Coronary artery (tissue), 2 donors: ENCODE data around the gene TACC2.

Experiments used
- DNase-seq: peaks from one replicate; pipeline ENCODE4 v3.0.0-alpha.2; 2017; ENCODE audit warnings: low spot score
- H3K27ac ChIP-seq, 2 donors: fragments of 200-600 bp; sonication (generic); one replicate each; pipeline ENCODE4 v1.5.1; 2016 to 2019
- H3K4me3 ChIP-seq: fragments of 200-600 bp; sonication (generic); 2 replicates; pipeline ENCODE4 v1.5.1; 2016; ENCODE audit warnings: mild to moderate bottlenecking, moderate library complexity
- TF ChIP-seq, protein P1 (sequence below): fragments of 200-600 bp; sonication (generic); IDR thresholded peaks from one replicate; pipeline ENCODE4 v1.5.1; 2019; ENCODE audit warnings: antibody characterized with exemption

The TACC2 gene, protein sequence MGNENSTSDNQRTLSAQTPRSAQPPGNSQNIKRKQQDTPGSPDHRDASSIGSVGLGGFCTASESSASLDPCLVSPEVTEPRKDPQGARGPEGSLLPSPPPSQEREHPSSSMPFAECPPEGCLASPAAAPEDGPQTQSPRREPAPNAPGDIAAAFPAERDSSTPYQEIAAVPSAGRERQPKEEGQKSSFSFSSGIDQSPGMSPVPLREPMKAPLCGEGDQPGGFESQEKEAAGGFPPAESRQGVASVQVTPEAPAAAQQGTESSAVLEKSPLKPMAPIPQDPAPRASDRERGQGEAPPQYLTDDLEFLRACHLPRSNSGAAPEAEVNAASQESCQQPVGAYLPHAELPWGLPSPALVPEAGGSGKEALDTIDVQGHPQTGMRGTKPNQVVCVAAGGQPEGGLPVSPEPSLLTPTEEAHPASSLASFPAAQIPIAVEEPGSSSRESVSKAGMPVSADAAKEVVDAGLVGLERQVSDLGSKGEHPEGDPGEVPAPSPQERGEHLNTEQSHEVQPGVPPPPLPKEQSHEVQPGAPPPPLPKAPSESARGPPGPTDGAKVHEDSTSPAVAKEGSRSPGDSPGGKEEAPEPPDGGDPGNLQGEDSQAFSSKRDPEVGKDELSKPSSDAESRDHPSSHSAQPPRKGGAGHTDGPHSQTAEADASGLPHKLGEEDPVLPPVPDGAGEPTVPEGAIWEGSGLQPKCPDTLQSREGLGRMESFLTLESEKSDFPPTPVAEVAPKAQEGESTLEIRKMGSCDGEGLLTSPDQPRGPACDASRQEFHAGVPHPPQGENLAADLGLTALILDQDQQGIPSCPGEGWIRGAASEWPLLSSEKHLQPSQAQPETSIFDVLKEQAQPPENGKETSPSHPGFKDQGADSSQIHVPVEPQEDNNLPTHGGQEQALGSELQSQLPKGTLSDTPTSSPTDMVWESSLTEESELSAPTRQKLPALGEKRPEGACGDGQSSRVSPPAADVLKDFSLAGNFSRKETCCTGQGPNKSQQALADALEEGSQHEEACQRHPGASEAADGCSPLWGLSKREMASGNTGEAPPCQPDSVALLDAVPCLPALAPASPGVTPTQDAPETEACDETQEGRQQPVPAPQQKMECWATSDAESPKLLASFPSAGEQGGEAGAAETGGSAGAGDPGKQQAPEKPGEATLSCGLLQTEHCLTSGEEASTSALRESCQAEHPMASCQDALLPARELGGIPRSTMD (N-terminal part only)

DNA sequence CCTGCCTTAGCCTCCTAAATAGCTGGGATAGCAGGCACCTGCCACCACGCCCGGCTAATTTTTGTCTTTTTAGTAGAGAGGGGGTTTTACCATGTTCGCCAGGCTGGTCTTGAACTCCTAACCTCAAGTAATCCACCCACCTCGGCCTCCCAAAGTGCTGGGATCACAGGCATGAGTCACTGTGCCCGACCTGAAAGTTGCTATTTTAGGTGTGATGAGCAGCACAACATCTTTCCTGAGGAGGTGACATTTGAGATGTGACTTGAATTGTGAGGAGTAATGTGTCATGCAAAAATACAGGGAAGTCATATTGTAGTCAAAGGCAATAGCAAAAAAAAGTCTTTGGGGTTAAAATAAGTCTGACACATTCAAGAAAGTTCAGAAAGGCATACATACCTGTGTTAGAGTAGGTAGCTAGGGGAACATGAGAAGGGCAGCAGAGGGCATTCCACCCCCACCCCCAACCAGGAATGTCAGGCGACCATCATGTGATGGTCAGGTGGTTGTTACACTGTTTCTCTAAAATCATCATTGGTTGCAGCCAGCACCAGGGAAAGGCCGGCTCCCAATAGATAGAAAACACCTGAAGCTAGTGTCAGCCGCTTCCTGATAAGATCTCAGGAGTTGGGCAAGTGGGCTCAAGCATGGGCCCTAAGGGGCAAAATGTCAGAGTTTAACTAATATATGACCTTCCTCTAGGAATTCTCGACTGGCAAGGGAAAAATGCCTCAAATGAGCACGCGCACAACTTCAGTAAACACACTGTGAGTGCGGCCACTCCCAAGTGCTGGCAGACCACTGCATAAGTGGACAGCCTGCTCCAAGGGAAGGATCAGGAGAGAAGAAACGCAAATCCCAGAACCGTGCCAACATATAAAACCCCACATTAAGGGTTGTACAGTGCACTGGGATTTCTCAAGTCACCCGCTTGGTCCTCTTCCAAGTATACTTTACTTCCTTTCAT lies at the start of gene TACC2:
Gene TACC2, plus strand, starts transcription at position 803 of the 964 bp plus-strand sequence. CDS start 32,819 bp downstream, outside the sequence.
- peak within 1 kb of the TSS in 1 of 2 donors; percentile 54 for H3K27ac ChIP-seq

DNA sequence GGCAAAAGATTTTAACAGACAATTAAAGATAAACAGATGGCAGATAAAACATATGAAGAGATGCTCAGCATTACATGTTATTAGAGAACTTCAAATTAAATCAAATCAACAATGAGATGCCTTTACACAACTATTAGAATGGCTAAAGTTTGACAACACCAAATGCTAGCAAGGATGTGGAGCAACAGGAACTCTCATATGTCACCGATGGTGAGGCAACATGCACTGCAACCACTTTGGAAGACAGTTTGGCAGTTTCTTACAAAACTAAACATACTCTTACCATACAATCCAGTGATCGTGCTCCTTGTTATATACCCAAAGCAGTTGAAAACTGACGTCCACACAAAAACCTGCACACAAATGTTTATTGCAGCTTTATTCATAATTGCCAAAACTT lies 47.4 kb upstream of the TACC2 start:
- no peak for DNase-seq
- no peak overlapping the region for H3K27ac ChIP-seq
- H3K4me3 ChIP-seq = no peak overlapping the region
- TF ChIP-seq, protein P1, sequence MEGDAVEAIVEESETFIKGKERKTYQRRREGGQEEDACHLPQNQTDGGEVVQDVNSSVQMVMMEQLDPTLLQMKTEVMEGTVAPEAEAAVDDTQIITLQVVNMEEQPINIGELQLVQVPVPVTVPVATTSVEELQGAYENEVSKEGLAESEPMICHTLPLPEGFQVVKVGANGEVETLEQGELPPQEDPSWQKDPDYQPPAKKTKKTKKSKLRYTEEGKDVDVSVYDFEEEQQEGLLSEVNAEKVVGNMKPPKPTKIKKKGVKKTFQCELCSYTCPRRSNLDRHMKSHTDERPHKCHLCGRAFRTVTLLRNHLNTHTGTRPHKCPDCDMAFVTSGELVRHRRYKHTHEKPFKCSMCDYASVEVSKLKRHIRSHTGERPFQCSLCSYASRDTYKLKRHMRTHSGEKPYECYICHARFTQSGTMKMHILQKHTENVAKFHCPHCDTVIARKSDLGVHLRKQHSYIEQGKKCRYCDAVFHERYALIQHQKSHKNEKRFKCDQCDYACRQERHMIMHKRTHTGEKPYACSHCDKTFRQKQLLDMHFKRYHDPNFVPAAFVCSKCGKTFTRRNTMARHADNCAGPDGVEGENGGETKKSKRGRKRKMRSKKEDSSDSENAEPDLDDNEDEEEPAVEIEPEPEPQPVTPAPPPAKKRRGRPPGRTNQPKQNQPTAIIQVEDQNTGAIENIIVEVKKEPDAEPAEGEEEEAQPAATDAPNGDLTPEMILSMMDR = no peak

More for the DNA sequence above, at the start of gene TACC2:
- H3K4me3 ChIP-seq = peak within 1 kb of the TSS; percentile 28
- TF ChIP-seq, protein P1 = no peak
- no peak for DNase-seq

DNA sequence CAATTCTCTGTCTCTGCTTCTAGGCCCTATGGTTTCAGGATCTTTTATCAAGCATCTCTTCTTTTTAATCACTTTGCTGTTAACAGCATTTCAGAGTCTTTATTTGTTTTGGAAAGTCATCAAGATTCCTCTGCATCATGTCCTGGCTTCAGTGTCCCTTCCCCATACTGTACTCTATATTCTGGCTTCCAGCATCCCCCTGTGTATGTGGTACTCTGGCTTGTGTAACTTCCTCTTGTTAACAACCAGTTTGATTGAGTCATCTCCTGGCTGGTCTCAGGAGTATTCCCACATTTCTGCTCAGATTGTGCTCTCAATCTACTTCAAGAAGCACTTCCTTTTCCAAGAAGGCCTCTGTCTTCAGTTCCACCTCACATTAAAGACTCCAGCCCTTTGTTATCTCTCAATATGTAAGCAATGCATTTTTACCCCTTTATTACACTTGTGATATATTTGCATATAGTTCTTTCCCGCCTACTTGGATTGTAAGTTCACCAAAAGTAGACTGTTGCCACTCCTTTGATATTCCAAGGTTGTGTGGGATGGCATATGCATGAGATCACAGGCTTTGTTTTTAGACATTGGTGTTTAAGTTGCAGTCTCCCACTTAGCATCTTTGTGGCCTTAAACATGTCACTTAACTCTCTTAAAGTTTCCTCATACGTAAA lies 46.1 kb upstream of the TACC2 start:
- TF ChIP-seq, protein P1 = no peak
- H3K4me3 ChIP-seq = no peak overlapping the region
- DNase-seq = no peak
- H3K27ac ChIP-seq = peak overlapping the region in 1 of 2 donors; percentile 32

DNA sequence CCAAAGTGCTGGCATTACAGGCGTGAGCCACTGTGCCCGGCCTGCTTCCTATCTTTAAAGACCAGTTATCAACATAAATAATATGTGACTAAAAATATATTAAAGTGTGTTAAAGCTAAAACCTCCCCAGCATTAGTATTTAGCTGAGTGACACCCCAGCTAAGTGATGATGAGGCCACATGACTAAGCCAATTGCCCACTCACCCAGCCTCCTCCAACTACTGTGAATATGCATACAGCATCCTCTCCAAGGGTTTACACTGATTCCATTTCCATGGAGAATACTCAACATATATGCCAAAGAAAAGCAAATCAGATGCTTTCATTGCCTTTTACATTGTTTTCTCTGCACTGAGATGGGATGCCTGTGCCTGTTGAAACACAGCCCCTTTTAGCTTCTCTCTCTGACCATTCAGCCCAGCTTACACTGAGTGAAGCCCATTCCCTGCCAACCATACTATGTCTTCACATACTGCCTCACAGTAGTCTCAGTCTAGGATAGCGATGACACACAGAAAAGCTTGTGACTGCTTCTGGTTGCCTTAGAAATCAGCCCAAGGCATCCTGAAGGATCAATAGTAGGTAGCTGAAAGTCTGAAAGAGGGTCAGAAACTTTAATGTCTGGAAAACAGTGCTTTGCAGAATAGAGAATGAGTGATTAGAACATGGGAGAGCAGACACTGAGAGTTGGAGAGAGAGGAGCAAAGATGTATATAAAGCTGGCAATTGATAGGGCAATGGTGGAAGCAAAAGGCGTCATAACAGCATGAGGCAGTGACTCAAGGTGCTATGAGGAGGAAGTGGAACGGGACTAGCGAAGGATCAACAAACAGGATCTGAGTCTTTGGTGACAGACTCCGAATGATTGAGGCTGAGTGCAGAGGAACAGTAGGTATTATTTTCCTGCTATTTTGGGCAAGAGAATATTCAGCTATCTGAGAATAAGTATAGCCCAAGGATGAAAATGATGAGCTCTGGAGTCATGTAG lies 41.3 kb upstream of the TACC2 start:
- Histone ChIP-seq H3K27ac (peak overlapping the region in 1 of 2 donors; percentile 9), H3K4me3 (no peak overlapping the region)
- TF ChIP-seq, protein P1 = no peak
- no peak for DNase-seq

DNA sequence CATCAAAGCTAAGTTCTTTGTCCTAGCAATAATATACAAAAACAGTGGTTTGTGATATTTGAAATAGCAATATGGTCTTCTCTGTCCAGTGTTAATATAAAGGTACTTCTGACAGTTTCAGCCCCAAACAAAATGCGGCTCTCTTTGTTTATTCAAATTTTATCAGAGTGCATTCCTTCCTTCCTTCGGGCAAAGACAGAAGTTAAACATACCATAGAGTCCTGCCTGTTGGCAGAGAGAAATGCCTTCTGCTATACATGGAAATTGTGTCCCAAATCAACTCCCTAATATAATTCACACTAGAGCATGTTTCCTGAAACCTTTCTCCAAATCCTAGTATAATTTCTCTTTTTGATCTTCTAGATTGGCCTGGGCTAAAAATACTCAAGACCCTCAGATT lies 39.9 kb upstream of the TACC2 start:
- TF ChIP-seq, protein P1 = no peak
- H3K4me3 ChIP-seq = no peak overlapping the region
- no peak for DNase-seq
- H3K27ac ChIP-seq = no peak overlapping the region
